Keratinocyte (primary cell): ENCODE data around the gene SMCO4. TPM values are rescaled to one million over a fixed set of nuclear protein-coding genes. Genes with fewer than 3 reads are reported as not detected.

Experiments
- DNase-seq: peaks from one replicate; pipeline ENCODE4 v3.0.0-alpha.2; 2011; ENCODE audit warnings: low read depth, missing footprints, low spot score
- FAIRE-seq: peaks from 2 replicates; lab custom pipeline; 2011; peaks lifted over from hg19 to GRCh38; lab: Jason Lieb, UNC
- H2AFZ ChIP-seq: 2 replicates; pipeline ENCODE4 v1.6.0; 2012; ENCODE audit warnings: low read length, control low read depth, inconsistent platforms; ENCODE audit not compliant: control insufficient read depth
- H3K27ac ChIP-seq: 2 replicates; pipeline ENCODE4 v1.5.1; 2011; ENCODE audit warnings: low read length; ENCODE audit not compliant: control insufficient read depth, insufficient read depth
- H3K27me3 ChIP-seq: 3 replicates; pipeline ENCODE4 v1.6.0; 2011; ENCODE audit warnings: low read length; ENCODE audit not compliant: control insufficient read depth, insufficient read depth; ENCODE audit errors: extremely low read depth
- H3K36me3 ChIP-seq, 2 experiments: 2 replicates in 1 of 2; 3 replicates in 1 of 2; pipeline ENCODE4 v1.5.1; 2011; ENCODE audit warnings: low read length in 2 of 2, mild to moderate bottlenecking in 1 of 2; ENCODE audit not compliant: control insufficient read depth in 2 of 2, insufficient read depth in 2 of 2; ENCODE audit errors: extremely low read depth in 1 of 2
- H3K4me1 ChIP-seq: 3 replicates; pipeline ENCODE4 v1.5.1; 2011; ENCODE audit warnings: low read length; ENCODE audit not compliant: control insufficient read depth, insufficient read depth; ENCODE audit errors: extremely low read depth
- H3K4me2 ChIP-seq: 3 replicates; pipeline ENCODE4 v1.6.0; 2011; ENCODE audit warnings: low read depth, low read length; ENCODE audit not compliant: control insufficient read depth, insufficient read depth; ENCODE audit errors: extremely low read depth
- H3K4me3 ChIP-seq, 3 experiments: fragments of 200-600 bp in 1 of 3; sonication (generic) in 1 of 3; 2 replicates in 2 of 3; 3 replicates in 1 of 3; pipeline ENCODE4 v1.5.1; 2011 to 2016; ENCODE audit warnings: low read length in 3 of 3, mild to moderate bottlenecking in 3 of 3, control low read depth in 2 of 3, inconsistent platforms in 1 of 3, low read depth in 1 of 3, mixed read lengths in 1 of 3, mixed run types in 1 of 3, moderate library complexity in 1 of 3; ENCODE audit not compliant: control insufficient read depth in 2 of 3, insufficient read depth in 2 of 3; ENCODE audit errors: extremely low read depth in 1 of 3
- H3K79me2 ChIP-seq: 2 replicates; pipeline ENCODE4 v1.6.0; 2012; ENCODE audit warnings: low read length; ENCODE audit not compliant: control insufficient read depth, insufficient read depth
- H3K9ac ChIP-seq: 3 replicates; pipeline ENCODE4 v1.6.0; 2011; ENCODE audit warnings: low read length; ENCODE audit not compliant: control insufficient read depth, insufficient read depth; ENCODE audit errors: extremely low read depth
- H3K9me1 ChIP-seq: 3 replicates; pipeline ENCODE4 v1.6.0; 2011; ENCODE audit warnings: low read length; ENCODE audit not compliant: control insufficient read depth, insufficient read depth; ENCODE audit errors: extremely low read depth
- H3K9me3 ChIP-seq: 2 replicates; pipeline ENCODE4 v1.5.1; 2012; ENCODE audit warnings: low read depth, low read length; ENCODE audit not compliant: control insufficient read depth
- H4K20me1 ChIP-seq: 3 replicates; pipeline ENCODE4 v1.6.0; 2011; ENCODE audit warnings: low read length; ENCODE audit not compliant: control insufficient read depth, insufficient read depth; ENCODE audit errors: extremely low read depth
- CTCF ChIP-seq, 3 experiments: IDR thresholded peaks in 1 of 3; conservative IDR thresholded peaks in 1 of 3; optimal IDR thresholded peaks in 1 of 3; 2 replicates in 2 of 3; 3 replicates in 1 of 3; pipeline versions ENCODE3 to v1.5.1; 2011; ENCODE audit warnings: low read length in 3 of 3, mild to moderate bottlenecking in 3 of 3, moderate library complexity in 2 of 3, control low read depth in 1 of 3, inconsistent platforms in 1 of 3; ENCODE audit not compliant: insufficient read depth in 2 of 3; ENCODE audit errors: extremely low read depth in 1 of 3
- EZH2 ChIP-seq: IDR thresholded peaks from one replicate; pipeline ENCODE4 v1.6.1; 2012; ENCODE audit warnings: inconsistent platforms, mild to moderate bottlenecking, low read length, moderate library complexity
- dilution Hi-C: fragments of 300-500 bp; cut with MboI; formaldehyde crosslinking; loops from one replicate; pipeline ENCODE4 v1.7.0; 2020; ENCODE audit warnings: low sequenced_read_pairs; ENCODE audit not compliant: extremely low pct_ligation_motif_present
- polyA plus RNA-seq, 5 experiments: library from polyadenylated mRNA; depleted of rRNA in 3 of 5; stranded (reverse) in 3 of 5; stranded (forward) in 1 of 5; unstranded in 1 of 5; fragments of >200 nt; gene quantifications; 1 replicate in 1 of 5; 2 replicates in 3 of 5; 3 replicates in 1 of 5; pipeline versions ENCODE4 v1.2.1 to v1.2.3, GENCODE V29; 2011 to 2012; ENCODE audit warnings: missing spikeins in 2 of 5, low read depth in 1 of 5, low replicate concordance in 1 of 5

SMCO4 gene
- polyA plus RNA-seq, 1 donor (not counting 4 experiments of a cell fraction or from before 2014, with no cell fraction given) = 1.5 TPM

DNA sequence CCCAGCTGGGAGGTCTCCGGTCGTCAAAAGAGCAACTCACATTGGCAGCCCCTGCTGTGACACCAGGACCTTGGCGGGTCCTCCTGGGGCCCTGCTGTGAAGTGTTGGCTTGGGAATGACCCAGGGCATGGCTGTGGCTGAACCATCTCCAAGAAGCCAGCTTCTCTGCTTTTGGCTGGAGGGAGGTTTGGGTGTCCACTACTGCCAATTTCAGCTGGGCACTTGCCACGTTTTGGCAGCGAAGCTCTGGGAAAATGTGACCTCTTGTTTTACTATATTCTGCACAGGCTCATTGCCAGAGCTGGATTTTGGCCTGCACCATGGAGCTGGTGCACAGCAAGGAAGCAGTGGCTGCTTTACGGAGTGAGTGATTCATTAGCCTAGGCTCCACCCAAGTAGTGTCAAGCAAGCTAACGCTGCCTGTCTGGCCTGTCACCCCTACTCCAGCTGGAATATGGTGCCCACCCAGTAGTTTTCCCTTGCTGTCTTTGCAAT is 24.3 kb upstream of the SMCO4 start:
- Histone ChIP-seq H3K9ac (no peak overlapping the region), H2AFZ (no peak overlapping the region), H3K4me3 (no peak overlapping the region), H3K27ac (no peak overlapping the region), H3K36me3 (no peaks in the 10 kb centered on the region), H3K79me2 (no peaks in the 10 kb centered on the region), H3K9me3 (no peaks in the 10 kb centered on the region), H3K4me1 (no peaks in the 10 kb centered on the region), H3K4me2 (no peak overlapping the region), H3K27me3 (no peaks in the 10 kb centered on the region), H4K20me1 (no peaks in the 10 kb centered on the region), H3K9me1 (no peaks in the 10 kb centered on the region)
- DNase-seq (no peak), FAIRE-seq (no peak)
- no peak for TF ChIP-seq CTCF (optimal IDR thresholded peaks at IDR 0.05 in 1 of 3, IDR thresholded peaks at IDR 0.05 in 1 of 3, conservative IDR thresholded peaks at IDR 0.05 in 1 of 3; ENCODE audit: extremely low read depth in 1 of 3, insufficient read depth in 2 of 3, low read length in 3 of 3)
- no peak for TF ChIP-seq EZH2
- dilution Hi-C loops = no loop called here

DNA sequence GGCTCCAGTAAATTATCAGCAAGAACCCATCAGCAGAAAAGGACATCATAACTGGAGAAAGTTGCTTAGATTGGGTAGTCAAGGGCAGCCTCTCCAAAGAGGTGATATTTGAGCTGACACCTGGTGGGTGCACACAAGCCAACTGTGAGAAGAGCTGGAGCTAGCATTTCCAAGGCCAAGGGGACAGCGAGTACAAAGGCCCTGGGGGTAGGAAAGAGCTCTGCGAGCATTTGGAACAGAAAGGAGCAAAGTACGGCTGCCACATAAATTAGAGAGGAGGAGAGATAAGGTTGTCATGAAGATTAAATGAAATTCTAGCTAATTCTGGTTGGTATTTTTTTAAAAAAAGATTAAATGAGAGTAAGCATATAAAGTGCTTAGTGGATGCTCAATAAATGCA is 21.7 kb upstream of the SMCO4 start:
- dilution Hi-C loops = no loop called here
- Histone ChIP-seq H3K4me3 (no peak overlapping the region), H3K9me3 (no peaks in the 10 kb centered on the region), H4K20me1 (no peaks in the 10 kb centered on the region), H3K4me1 (no peaks in the 10 kb centered on the region), H3K79me2 (no peaks in the 10 kb centered on the region), H3K9ac (no peak overlapping the region), H3K27me3 (no peaks in the 10 kb centered on the region), H2AFZ (no peak overlapping the region), H3K36me3 (no peaks in the 10 kb centered on the region), H3K9me1 (no peaks in the 10 kb centered on the region), H3K27ac (no peak overlapping the region), H3K4me2 (no peak overlapping the region)
- FAIRE-seq (no peak), DNase-seq (no peak)
- no peak for TF ChIP-seq CTCF (optimal IDR thresholded peaks at IDR 0.05 in 1 of 3, IDR thresholded peaks at IDR 0.05 in 1 of 3, conservative IDR thresholded peaks at IDR 0.05 in 1 of 3; ENCODE audit: extremely low read depth in 1 of 3, insufficient read depth in 2 of 3, low read length in 3 of 3)
- TF ChIP-seq EZH2 = no peak
